ENCODE measurements around the gene IFNL3.

IFNL3 gene

DNA sequence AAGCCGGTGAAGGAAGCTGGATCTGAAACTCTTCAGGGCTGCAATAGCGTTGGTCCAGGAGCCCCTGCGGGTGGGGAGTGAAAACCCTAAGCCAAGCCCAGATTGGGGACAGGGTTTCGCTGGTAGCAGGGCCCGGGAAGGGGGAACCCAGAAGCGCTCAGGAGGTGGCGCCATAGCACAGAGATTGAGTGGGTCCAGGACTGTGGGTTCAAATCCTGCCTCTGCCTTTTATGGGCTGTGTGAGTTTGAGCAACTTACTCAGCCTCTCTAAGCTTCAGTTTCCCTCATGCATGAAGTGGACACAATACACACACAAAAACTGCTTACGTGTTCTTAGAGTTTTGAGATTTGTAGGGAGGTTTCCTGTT, 32.4 kb downstream of the IFNL3 start:
- H3K4me3 ChIP-seq, result no peak overlapping the region
- TF ChIP-seq POLR2AphosphoS5 (IDR thresholded peaks at IDR 0.05; ENCODE audit: borderline replicate concordance, low read depth, low read length) (no peak), FOXP2 (optimal IDR thresholded peaks at IDR 0.05; ENCODE audit: control extremely low read depth, extremely low read length, insufficient read depth) (no peak)
- no peaks in the 10 kb centered on the region for H3K36me3 ChIP-seq (ENCODE audit: insufficient read depth, low read length)
- no peaks in the 10 kb centered on the region for H3K9me3 ChIP-seq (ENCODE audit: low read depth, low read length)
- DNase-seq (ENCODE audit: low read depth, low spot score), result peak; percentile 6
- H3K27ac ChIP-seq, result no peak overlapping the region
- no peak overlapping the region for H3K9ac ChIP-seq (ENCODE audit: insufficient read length)

DNA sequence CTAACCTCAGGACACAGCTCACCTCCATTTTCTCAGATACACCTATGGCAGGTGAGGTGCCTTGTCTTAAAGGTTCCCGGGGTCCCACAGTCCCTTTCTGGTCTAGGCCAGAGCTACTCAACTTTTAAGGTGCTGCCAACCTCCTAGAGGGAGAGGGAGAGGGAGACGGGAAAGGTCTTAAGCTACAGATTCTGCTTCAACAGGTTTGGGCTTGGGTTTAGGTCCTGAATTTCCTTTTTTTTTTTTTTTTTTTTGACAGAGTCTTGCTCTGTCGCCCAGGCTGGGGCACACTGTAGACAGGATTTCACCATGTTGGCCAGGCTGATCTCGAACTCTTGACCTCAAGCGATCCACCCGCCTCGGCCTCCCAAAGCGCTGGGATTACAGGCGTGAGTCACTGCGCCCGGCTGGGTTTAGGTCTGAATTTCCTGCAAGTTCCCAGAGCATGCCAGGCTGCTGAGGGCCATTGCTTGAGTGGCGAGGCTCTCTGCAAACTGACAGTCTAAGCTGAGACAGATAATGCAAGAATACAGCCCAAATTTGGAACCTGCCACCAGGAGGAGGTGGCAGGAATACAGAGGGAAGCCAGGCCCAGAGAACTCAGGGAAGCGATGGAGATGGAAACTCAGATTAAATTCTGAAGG, 33.0 kb downstream of the IFNL3 start:
- TF ChIP-seq EZH2 (IDR thresholded peaks at IDR 0.05) (no peak), FOXP2 (optimal IDR thresholded peaks at IDR 0.05; ENCODE audit: control extremely low read depth, extremely low read length, insufficient read depth) (no peak), POLR2AphosphoS5 (IDR thresholded peaks at IDR 0.05; ENCODE audit: borderline replicate concordance, low read depth, low read length) (no peak)
- no peak overlapping the region for H3K27ac ChIP-seq
- no peaks in the 10 kb centered on the region for H3K9me3 ChIP-seq (ENCODE audit: low read depth, low read length)
- DNase-seq (ENCODE audit: low read depth, low spot score), result no peak
- H3K9ac ChIP-seq (ENCODE audit: insufficient read length), result no peak overlapping the region
- no peaks in the 10 kb centered on the region for H3K36me3 ChIP-seq (ENCODE audit: insufficient read depth, low read length)
- H3K4me3 ChIP-seq, result no peak overlapping the region

DNA sequence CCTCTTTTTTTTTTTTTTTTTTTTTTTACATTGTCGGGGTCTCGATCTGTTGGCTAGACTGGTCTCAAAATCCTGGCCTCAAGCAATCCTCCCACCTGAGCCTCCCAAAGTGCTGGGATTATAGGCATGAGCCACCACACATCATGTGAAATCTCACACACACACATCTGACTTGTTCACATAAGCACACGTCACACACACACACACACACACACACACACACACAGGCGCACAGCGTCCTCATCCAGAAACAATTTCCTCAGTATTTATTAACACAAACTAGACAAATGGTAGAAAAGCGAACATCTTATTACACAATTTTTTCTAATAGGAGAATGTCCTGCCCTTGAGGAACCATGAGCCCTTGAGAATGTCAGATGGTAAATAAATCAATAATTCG, 35.6 kb downstream of the IFNL3 start:
- Histone ChIP-seq H3K36me3 (ENCODE audit: insufficient read depth, low read length) (no peaks in the 10 kb centered on the region), H3K4me3 (no peak overlapping the region), H3K27ac (no peak overlapping the region), H3K9me3 (ENCODE audit: low read depth, low read length) (no peaks in the 10 kb centered on the region), H3K9ac (ENCODE audit: insufficient read length) (no peak overlapping the region)
- no peak for DNase-seq (ENCODE audit: low read depth, low spot score)
- TF ChIP-seq EZH2 (IDR thresholded peaks at IDR 0.05) (no peak), POLR2AphosphoS5 (IDR thresholded peaks at IDR 0.05; ENCODE audit: borderline replicate concordance, low read depth, low read length) (no peak)

DNA sequence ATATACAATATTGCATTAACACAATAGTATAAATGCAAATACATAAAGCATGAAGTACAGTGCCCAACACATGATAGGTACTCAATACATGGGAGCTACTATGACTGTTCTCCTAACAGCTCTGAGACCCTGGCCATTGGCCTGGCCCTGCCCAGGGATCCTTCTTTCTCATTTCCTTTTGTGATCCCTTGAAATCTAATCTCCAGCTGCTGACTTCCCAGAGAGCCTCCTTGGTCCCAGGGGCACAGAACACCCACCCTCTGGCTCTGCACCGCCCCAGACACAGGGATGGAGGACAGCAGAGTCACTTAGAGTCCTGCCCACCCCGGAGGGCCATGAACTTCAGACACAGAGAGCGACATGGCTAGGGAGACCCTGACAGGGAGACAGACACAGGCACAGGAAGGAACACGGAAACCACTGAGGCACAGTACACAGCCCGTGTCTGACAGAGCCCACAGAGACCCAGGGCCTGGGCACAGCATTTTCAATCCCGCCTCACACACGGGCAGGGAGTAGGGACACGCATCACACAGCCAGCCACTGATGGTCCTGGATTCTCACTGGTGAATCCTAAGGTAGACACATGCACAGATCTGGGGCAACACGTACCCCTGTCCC, 36.5 kb downstream of the IFNL3 start:
- no peak for DNase-seq (ENCODE audit: low read depth, low spot score)
- Histone ChIP-seq H3K36me3 (ENCODE audit: insufficient read depth, low read length) (no peaks in the 10 kb centered on the region), H3K4me3 (no peak overlapping the region), H3K27ac (no peak overlapping the region), H3K9ac (ENCODE audit: insufficient read length) (no peak overlapping the region), H3K9me3 (ENCODE audit: low read depth, low read length) (no peaks in the 10 kb centered on the region)
- TF ChIP-seq POLR2AphosphoS5 (IDR thresholded peaks at IDR 0.05; ENCODE audit: borderline replicate concordance, low read depth, low read length), result no peak
- no peak for TF ChIP-seq FOXP2 (optimal IDR thresholded peaks at IDR 0.05; ENCODE audit: control extremely low read depth, extremely low read length, insufficient read depth)

DNA sequence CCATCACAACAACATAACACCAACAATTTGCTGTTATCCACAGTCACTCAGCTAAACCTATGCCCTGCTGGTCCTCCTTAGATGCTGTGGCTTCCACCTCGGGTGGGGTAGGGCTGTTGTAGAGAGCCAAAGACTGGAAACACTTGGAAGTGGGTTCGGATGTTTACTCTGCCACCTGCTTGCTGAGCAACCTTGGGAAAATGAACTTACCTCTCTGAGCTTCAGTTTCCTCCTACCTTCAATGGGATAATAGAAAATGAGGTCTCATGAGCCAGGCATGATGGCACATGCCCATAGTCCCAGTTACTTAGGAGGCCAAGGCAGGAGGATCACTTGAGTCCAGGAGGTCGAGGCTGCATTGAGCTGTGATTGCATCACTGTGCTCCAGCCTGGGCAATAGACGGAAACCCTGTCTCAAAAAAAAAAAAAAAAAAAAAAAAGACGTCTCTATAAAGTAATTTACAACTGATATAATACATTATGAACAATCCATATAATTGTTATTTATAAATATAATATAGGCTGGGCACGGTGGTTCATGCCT, 37.4 kb downstream of the IFNL3 start:
- Histone ChIP-seq H3K9me3 (ENCODE audit: low read depth, low read length) (no peaks in the 10 kb centered on the region), H3K27ac (no peak overlapping the region), H3K4me3 (no peak overlapping the region), H3K36me3 (ENCODE audit: insufficient read depth, low read length) (no peaks in the 10 kb centered on the region), H3K9ac (ENCODE audit: insufficient read length) (no peak overlapping the region)
- DNase-seq (ENCODE audit: low read depth, low spot score), result no peak
- TF ChIP-seq FOXP2 (optimal IDR thresholded peaks at IDR 0.05; ENCODE audit: control extremely low read depth, extremely low read length, insufficient read depth) (no peak), EZH2 (IDR thresholded peaks at IDR 0.05) (no peak), POLR2AphosphoS5 (IDR thresholded peaks at IDR 0.05; ENCODE audit: borderline replicate concordance, low read depth, low read length) (no peak)

DNA sequence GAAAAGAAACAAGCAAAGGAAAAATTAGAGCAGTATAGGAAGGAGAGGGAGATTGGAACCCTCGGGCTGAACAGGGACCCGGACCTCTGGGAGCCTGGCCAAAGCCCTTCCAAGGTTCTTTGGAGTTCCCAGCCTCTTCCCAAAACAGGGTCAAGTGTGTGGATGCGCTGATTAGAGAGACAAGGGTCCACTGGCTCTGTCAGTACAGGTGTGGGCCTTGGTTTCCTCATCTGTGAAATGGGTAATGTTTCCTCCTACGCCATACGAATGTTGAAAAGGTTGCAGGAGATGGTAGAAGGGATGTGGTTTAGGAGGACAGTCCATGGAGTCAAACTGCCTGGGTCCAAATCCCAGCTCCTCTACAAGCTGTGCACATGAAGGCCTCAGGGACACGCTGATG, 38.7 kb downstream of the IFNL3 start:
- no peak for TF ChIP-seq FOXP2 (optimal IDR thresholded peaks at IDR 0.05; ENCODE audit: control extremely low read depth, extremely low read length, insufficient read depth)
- no peak for TF ChIP-seq POLR2AphosphoS5 (IDR thresholded peaks at IDR 0.05; ENCODE audit: borderline replicate concordance, low read depth, low read length)
- TF ChIP-seq EZH2 (IDR thresholded peaks at IDR 0.05), result no peak

DNA sequence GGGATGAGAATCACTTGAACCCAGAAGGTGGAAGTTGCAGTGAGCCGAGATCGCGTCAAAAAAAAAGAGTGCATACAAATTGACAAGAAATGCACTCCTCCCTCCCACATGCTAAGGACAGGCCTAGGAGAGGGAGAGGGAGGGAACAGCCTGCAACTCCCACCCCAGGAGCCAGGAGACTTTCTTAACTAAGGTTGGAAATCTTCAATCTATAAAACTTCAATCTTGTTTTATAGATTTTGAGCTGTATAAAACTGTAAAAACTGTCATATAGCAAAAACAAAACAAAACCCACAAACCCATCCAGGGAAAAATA, 39.4 kb downstream of the IFNL3 start:
- Histone ChIP-seq H3K36me3 (ENCODE audit: insufficient read depth, low read length) (no peaks in the 10 kb centered on the region), H3K9ac (ENCODE audit: insufficient read length) (no peak overlapping the region), H3K4me3 (no peak overlapping the region), H3K9me3 (ENCODE audit: low read depth, low read length) (no peaks in the 10 kb centered on the region), H3K27ac (no peak overlapping the region)
- no peak for DNase-seq (ENCODE audit: low read depth, low spot score)
- TF ChIP-seq POLR2AphosphoS5 (IDR thresholded peaks at IDR 0.05; ENCODE audit: borderline replicate concordance, low read depth, low read length) (no peak), EZH2 (IDR thresholded peaks at IDR 0.05) (no peak), FOXP2 (optimal IDR thresholded peaks at IDR 0.05; ENCODE audit: control extremely low read depth, extremely low read length, insufficient read depth) (no peak)

More for the DNA sequence above, 38.7 kb downstream of the IFNL3 start:
- Histone ChIP-seq H3K4me3 (no peak overlapping the region), H3K36me3 (ENCODE audit: insufficient read depth, low read length) (no peaks in the 10 kb centered on the region), H3K27ac (no peak overlapping the region), H3K9me3 (ENCODE audit: low read depth, low read length) (no peaks in the 10 kb centered on the region), H3K9ac (ENCODE audit: insufficient read length) (no peak overlapping the region)
- no peak for DNase-seq (ENCODE audit: low read depth, low spot score)

DNA sequence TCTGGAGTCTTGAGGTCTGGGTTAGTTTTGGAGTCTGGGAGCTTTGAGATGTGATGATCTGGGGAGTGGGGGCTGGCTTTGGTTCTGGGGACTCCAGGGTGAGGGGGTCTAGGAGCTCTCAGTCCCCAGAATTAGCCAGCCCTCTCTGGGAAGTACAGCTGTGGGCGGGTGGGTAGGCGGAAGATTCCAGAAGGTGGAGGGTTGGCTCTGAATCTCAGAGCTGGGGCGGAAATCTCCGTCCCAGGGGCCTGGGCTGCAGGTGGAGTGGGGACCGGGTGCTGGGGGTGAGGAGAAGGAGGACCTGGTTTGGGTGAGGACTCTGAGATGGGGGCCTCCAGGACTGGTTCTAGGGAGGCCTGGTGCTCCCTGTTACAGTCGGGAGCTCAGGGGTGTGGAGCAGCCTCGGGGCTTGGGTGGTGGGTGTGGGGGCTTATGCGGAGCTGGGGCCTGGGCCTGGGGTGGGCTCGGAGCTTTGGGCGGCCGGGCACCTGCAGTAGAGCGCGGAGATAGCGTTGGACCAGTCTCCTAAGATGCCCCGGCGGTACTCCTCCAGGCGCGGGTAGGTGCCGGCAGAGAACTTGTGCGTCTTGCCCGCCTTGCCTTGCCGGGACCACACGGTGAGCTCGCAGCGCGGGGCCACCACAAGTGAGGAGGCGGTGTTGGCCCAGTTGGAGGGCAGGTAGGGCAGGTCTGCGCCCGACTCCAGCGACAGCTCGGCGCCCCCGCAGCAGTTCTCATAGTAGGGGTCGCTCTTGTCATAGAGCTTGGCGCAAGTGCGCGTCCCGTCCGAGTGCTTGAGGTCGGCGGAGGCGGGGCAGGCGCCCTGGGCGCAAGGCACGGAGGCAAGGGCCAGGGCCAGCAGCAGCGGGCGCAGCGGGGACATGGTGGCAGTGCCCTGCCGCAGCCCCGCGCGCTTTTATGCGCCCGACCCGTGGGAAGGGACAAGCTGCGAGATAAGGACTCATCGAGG, 41.1 kb downstream of the IFNL3 start, which contains the start of gene SYCN:
Gene SYCN (minus strand): TSS at position 892 of the 970 bp plus-strand sequence. CDS start 9 bp downstream, at position 883.
- H3K4me3 ChIP-seq, result no peak within 1 kb of the TSS
- no peaks in the 10 kb centered on the region for H3K9me3 ChIP-seq (ENCODE audit: low read depth, low read length)
- TF ChIP-seq EZH2 (IDR thresholded peaks at IDR 0.05) (peak; percentile 70), POLR2AphosphoS5 (IDR thresholded peaks at IDR 0.05; ENCODE audit: borderline replicate concordance, low read depth, low read length) (no peak)
- no peaks in the 10 kb centered on the region for H3K36me3 ChIP-seq (ENCODE audit: insufficient read depth, low read length)
- H3K27ac ChIP-seq, result no peak within 1 kb of the TSS
- no peak for DNase-seq (ENCODE audit: low read depth, low spot score)
- no peak within 1 kb of the TSS for H3K9ac ChIP-seq (ENCODE audit: insufficient read length)
